NCI-H2227 treated with DMSO at 0.1 percent for 48 hours (cell line): ENCODE measurements around the gene MRPS18B.

Experiments used
- DNase-seq: peaks from one replicate; lab custom pipeline; 2025; lab: John Stamatoyannopoulos, UW

MRPS18B gene

DNA sequence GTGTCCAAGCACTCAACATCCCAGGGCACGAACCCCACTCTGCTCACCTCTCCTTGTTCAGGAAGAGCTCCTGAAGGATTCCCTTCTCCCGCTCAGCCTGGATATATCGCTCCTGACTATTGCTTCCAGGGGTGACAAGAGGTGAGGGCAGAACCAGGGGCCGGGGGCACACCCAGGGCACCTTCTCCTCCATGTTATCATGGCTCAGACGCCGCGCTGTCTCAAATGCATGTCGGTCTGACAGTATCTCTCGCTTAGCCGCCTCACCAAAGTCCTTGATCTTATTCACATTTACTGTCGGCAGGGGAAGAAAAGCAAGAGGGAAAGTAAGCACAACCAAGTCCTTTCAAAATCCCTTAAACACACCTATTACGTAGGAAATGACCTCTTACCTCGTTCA, 13.7 kb upstream of the MRPS18B start:
- DNase-seq = no peak

DNA sequence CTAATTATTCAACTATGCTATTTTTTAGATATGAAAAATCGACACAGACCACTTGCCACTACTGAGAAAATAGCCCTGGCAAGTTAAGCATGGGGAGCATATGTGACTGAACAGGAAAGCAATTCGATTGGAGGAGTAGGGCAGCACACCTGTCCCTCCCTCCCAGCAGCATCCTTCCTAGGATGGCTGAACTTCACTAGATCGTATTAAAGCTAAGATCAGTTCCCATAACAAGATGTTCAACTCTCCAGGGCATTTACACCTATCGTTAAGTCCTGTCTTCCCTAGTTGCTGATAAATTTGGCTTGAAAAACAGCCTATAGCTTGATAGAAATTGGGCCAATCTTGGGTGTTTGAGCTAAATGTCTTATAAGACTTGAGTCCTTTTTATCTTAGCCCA, 7.6 kb upstream of the MRPS18B start:
- DNase-seq = no peak

DNA sequence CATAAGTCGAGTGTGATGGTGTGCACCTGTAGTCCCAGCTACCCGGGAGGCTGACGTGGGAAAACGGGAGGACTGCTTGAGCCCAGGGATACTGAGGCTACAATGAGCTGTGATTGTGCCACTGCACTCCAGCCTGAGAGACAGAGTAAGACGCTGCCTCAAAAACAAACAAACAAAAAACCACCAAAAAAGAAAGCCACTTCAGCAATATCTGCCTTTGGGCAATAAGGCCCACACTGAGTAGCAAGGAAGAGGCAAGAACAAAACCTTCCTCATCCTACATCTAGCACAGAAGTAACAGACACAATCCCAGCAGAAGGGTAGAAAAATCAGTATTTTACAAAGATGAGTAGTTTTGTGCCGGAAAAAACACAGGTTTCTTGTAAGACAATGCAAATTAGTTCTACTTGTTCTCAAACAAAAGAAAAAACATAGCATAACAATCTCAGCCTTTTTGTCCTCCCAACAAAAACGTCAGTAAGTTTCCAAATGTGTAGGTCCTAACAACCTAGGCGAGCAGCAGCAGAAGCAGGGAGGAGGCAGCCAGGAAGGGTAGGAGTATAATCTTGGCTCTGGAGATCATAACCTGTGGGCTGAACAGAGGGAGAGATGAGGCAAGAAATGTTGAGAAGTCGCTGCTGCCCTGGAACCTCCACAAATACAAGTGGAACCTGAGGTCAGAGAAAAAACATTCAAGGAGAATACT, 6.3 kb upstream of the MRPS18B start:
- DNase-seq = no peak

DNA sequence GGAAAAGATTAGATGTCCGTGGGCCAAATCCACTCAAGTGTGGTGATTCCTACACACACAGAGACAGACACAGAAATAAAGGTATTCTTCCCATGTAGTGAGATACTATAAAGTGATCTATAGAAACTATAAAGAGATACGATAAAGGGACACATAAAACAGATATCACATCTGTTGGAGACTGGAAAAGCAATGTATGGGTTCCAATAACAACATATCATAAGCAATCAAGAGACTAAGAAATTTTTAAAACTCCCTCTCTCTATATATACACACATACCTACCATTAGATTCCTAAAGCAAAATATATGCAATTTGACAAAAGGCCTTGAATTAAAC, 5.8 kb upstream of the MRPS18B start:
- DNase-seq = no peak

DNA sequence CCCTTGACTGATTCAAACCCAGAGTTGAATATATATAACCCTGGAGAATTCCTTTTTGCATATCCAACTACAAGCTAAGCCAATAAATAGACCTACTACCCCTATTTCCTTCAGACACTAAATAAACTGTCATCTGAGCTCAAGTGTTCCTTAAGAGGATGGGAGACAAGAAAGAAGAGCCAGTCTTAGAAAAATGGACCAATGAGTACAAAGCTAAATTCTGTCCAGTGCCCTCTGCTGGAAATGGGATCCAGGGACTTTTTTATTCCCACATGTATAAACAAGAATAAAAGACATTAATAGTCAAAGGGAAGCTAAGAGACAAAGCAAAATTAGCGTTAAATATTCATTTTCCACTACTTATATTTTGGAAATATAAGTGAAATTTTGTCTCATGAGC, 5.4 kb upstream of the MRPS18B start:
- DNase-seq = peak; percentile 22

DNA sequence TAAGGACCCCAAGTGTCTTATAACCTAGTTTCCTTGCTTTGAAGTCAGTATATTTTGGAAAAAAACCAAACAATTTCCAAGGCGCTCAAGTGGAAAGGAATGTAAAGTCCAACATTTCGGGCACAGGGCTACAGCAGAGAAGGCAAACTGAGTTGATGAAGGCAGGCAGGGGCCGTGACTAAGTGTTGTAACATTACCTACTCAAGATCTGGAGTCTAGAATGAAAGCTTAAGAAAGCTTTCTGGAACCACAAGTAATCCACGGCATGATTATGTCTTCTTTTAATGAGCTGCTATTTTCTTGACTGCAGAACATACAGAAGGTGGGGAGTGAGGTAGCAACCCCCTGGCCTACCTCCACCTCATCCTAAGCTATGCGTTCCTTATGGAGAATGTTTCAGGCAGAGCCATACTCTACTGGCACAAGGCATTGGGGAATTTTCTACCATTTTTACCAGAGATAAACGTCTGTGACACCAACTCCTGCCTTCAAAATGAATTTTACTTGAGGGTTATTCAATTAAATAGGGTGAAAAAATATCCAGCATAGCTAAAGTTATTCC, 4.9 kb upstream of the MRPS18B start:
- no peak for DNase-seq

DNA sequence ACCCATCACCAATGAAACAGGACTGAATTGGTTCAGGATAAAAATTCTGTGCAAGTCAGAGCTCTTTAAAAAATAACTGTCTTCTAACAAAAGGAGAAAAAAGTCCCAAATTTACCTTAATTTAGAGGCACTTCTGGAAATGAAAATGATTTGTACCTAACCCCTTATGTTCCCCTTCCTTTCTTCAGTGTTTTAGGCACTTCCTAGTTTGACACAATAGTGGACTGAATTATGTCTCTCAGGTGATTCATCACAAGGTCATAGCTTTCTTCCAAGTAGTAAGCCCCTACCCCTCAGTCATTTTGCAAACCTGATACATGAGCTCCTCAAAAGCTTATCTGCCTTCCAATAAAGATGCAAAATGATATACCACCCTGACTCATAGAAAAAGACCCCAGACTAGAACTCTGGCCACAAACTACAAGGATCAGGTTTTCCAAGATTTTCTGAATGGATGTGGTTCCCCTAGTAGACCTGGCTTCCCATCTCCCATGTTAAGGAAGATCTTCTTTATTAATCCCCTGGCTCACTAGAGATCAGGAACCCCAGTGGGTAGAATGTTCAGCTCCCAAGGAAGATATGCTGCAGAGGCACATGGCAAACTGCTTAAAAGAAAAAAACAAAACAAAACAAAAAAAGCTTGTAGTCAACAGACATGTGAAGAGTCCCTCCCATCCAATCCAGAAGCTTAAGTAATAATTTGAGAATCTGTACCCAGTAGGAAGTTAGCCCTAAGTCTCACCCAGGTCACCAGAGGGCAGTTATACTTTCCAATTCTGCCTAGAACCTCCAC, 4.2 kb upstream of the MRPS18B start:
- no peak for DNase-seq

DNA sequence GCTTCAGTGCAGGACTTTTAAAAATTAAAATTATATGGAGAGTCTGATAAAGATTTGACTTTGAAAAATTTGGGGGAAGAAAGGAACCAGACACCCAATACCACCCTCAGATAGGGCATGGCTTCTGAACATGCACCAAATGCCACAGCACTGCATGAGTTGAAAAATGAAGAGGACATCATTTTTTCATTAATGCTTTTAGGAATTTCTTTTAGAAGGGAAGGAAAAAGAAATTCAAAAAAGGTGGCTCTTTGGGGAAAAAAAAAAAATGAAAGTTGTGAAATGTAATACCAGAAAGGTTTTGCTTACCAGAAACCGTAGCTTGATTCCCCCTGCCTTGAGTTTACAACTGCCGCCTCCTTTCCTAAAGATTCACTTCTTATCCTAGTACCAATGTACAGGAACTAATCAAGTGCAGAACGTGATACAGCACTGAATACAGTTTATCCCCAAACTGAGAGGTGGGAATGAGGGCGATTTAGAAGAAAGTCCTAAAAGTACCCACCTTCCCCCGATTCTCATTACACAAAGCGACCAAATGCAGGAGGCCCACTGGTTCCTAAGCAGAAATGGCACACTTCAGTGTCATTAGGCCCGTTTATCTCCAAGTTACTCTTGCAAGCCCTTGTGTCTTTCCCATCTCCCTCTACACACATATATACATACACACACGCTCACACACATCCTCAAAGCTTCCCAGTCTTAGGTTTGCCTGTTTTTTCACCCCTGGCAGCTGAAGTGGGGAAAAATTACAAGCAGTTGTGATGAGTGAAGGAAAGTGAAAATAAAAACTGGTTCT, 3.4 kb upstream of the MRPS18B start:
- DNase-seq = peak; percentile 78

DNA sequence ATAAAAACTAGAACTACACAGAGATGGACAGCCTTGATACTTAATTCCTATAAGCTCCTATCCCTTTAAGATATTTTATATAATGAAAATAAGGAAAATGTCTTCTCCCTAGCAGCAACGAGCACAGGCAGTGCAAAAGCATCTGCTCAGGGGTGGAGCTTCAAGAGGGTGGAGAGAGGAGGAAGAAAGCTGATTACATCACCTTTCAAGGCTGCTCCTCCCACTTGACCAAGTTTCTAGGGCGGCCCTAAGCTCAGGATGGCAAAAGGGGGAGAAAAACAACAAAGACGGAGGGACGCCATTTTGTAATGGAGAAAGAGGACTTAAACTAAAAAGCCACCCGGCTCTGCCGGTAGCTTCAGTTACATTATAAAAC, 2.8 kb upstream of the MRPS18B start:
- DNase-seq = peak; percentile 98

DNA sequence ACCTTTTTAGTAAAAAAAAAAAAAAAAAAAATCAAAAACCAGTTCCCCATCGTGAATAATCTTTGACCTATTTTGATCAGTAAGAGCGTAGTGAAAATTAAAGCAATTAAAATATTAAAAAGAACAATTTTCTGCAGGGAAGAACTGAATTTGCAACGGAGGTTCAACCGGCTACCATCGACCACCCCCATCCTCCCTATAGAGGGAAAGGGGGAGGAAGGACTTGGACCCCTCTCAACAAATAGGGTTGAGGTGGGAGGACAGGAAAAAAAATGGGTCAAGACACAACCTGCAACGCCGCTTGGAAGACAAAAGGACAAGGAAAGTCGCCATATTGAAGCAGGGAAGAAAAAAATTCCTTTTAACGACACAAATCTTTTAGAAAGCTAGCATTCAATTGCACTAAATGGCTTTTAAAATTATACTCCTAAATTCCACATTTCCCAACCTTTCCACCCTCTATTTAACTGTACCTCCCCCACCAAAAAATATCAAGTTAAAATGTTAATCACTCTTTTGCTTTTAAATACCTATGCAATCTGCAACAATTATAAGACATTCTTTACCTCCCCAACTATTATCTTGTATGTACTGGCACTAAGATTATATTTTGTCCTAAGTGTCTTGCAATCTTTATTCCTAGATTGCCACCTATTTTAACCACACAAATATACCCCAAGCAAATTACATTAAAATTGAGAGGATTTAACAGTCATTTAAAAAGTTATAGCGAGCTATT, 2.3 kb upstream of the MRPS18B start:
- peak; percentile 92 for DNase-seq

DNA sequence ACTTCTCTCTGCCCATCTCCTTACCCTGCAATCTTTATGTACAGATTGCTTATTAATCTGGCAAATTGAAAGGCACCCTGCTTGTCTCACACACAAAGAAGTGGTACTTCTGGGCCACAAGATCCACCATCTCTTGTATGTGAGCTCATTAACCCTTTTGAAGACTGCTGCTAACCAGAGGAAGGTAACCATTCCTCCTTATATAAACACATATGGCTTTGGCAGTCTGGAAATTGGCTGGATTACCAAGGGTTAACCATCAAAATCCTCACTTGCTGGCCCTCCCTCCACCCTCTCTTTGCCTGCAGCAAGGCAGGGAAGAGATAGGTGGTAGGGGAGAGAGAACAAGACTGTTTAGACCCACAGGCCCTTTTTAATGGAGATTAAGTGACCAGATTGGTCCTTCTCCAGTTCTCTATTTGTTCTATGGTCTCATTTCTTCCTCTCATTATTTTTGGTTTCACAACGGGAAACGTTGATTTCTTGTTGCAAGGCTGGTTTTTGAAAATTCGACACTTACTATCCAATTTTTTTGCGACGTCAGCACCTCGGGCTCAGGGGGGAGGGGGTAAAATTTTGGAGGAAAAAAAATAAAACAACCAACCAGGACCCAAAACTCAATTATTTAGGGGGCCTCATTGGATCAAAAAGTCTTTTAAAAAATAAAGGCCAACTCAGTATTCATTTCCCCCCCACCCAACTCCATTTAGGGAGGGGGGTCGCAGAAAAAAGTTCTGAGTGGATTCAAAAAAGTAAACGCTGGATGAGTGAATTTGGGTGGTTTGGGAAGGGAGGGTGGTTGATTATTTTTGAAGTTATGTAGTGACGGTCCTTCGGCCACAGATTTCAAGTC, 1.5 kb upstream of the MRPS18B start:
- DNase-seq = peak; percentile 79

DNA sequence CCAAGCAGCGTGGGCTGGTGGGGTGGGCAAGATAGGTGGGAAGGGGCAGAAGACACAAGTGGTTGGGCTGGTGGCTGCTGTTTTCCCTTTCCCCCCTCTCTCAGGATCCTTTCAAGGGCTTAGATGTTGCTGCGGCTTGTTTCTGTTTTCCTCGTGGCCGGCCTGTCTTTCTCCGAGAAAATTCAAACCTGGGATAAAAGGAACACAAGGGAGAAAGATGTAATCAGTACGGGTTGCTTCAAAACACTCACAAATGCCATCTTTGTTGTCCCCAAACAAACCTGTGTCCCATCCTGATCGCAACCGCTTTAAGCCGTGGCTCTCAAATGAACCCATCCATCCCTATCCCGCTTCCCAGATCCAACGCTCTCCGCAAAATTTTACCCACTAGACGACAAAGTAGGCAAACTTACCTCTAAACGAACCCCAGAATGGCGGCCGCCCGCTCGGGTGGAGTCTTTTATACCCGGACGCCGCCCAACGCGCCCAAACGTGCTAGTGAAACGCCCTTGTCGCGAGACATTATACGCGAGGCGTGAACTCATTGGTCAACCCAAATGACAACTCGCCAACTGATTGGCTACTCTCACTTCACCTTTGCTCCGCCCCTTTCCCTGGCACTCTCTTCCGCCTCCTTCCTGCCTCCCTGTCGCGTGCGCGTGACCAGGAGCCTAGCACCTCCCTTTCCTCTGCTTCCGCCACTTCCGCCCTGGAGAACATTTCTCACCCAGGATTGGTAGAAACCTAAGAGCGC, 652 bp upstream of the MRPS18B start, which contains the start of gene PPP1R10:
TSS of gene PPP1R10 (minus strand) at position 433 of the 754 bp plus-strand sequence. CDS start 7,299 bp downstream, outside the sequence.
- DNase-seq = peak; percentile 100

DNA sequence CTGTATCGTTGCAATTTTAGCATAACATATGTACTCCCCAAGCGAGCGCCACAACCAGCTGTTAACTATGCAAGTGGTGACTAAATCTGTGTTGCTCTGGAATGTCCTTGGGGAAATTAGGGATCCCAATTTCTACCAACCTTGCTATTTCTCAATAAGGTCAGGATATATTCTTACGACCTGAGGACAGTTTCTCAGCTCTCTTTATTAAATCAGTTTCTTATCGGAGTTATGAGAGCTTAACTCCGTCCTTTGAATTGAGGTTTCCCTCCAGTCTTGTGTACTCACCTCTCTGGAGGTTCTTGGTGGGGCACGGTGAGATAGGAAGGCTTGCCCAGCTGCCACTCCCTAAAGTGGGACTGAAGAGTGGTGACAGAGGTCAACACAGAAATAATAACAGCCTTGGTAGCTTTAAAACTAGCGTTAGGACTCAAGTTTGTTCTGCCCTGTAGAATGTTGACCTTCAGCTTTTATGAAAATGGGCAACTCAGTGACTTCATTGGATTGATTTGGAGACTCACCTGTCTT, 694 bp downstream of the MRPS18B start:
- no peak for DNase-seq

DNA sequence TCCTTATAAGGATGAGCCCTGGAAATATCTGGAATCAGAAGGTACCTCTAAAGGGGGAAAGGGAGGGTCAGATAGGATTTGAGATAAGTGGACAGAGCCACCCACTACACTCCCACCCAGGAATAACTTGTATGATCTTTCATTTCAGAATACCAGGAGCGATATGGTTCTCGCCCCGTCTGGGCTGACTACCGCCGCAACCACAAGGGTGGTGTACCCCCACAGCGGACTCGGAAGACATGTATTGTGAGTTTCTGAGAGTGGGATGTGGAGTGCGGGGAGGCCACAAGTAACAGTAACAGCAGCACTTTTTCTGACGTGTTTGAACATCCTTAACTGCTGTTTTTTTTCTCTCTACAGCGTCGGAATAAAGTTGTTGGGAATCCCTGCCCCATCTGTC, 1.9 kb downstream of the MRPS18B start:
- no peak for DNase-seq

DNA sequence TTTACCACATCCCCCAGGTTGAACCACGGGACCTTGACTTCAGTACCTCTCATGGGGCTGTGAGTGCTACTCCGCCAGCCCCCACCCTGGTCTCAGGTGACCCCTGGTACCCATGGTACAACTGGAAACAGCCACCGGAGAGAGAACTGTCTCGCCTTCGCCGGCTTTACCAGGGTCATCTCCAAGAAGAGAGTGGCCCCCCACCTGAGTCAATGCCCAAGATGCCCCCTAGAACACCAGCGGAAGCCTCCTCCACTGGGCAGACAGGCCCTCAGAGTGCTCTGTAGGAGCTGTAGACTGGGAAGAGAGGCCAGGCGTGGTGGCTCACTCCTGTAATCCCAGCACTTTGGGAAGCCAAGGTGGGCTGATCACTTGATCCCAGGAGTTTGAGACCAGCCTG, 7.9 kb downstream of the MRPS18B start:
- DNase-seq = no peak

DNA sequence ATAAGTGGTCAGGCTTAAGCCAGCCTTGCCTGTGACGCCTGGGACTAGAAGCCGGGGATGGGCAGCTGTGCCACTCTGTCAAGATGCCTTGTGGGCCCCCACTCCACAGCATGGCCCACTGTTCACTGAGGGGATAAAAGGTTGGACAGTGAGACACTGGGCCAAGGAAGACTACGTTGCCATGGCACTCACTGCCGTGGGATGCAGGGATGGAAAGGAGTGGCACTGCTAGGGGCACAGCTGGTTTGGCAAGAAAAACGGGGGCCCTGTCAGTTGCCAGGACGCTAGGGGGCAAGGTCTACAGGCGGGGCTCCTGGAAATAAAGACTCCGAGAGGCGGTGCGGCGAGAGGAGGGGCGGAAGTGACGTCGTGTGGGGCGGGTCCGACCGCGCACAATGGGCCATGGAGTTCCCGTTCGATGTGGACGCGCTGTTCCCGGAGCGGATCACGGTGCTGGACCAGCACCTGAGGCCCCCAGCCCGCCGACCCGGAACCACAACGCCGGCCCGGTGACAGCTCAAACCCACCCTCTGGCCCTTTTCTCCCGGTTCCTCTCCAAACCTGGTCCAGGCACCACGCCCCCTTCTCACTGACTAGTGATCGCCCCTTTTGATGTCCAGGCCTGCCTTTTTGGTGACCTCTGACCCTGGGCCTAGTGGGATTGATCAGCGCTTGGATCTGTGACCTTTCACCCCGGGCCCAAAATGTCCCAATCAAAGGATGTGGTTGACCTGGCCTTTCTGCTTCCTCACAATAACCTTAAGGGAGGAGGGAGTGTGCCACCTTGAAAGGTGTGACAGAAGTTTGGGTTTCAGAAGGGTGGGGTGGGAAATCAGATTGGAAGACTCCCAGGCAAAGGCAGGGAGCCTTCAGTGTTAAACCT, 9.1 kb downstream of the MRPS18B start, which contains the start of gene ATAT1:
TSS of gene ATAT1 (plus strand) at position 391 of the 883 bp plus-strand sequence.
- DNase-seq = peak; percentile 84

DNA sequence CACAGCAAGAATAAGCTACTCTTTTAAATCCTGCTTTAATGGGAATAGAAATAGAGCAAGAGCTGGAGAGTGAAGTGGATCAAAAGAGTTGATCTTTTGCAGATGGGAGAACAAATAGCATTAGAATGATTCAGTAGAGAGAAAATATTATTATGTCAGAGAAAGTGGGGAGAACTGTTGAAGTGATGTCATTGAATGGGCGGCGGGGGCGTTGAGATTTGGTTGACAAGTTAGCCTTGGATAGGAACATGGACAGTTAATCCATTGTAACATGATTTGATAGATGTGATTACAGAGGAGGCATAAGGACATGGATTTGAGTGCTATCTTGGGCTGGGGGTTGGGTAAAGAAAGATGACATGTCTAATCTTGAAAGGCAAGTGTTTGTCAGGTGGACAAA, 18.2 kb downstream of the MRPS18B start:
- no peak for DNase-seq

DNA sequence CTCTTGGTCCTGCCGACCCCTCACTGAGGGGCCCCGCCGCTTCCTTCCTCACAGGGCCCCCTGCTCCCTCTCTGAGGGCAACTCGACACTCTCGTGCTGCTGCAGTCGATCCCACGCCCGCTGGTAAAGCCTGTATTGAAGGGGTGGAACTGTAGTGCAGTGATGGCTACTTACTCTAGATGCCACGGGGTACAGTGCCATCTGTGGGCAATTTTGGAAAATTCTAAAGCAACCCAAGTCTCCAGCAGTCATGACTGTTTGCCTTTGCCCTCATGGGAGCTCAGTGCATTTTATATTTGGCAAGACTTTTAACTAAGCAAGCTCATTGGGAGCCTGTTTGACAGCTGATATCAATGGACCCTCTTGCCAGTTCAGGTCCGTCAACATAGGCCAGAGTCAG, 22.8 kb downstream of the MRPS18B start:
- no peak for DNase-seq

DNA sequence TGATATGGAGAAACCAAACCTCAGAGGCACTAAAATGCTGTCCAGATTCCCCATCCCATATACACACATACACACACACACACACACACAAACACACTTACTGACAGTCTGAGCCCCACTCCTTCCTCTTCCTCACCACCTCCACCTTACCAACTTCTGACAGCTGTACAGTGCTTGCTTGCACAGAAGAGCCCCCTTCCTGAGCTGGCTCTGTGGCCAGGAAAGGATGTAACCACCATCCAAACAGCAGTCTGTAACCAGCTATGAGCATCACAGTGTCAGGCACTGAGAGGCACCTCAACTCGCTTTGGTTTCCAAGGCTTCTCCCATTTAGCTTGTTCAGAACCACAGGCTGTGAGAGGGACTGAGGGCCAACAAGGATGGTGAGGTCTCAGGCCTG, 23.4 kb downstream of the MRPS18B start:
- DNase-seq = no peak
